ENCODE data around the gene ARID3A. TPM values are rescaled to one million over a fixed set of nuclear protein-coding genes. Genes with fewer than 3 reads are reported as not detected.

The ARID3A gene
- total RNA-seq, 1 experiment from 2014 or later, result 103 TPM

DNA sequence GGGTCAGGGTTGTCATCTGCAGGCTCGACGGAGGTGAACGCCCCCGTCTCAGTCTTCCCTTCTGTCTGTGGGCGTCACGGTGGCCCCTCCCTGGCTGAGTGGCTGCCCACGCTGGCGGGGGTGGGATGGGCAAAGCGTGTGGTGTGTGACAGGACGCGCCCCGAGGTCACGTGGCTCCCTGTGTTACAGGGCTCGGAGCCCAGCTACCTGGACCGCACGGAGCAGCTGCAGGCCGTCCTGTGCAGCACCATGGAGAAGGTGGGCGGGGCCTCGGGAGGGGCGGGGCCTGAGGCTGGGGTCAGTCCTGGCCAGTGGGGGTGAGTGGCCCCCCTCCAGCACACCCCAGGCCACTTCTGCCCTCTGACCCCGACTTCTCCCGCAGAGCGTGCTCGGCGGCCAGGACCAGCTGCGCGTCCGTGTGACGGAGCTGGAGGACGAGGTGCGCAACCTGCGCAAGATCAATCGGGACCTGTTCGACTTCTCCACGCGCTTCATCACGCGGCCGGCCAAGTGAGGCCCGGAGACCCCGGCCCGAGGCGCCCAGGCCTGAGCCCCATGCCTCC is 68.1 kb downstream of the ARID3A start:
- DNase-seq (ENCODE audit: low spot score), result no peak
- in situ Hi-C loops (cut with HindIII; ENCODE audit: low sequenced_read_pairs), result no loop called here

DNA sequence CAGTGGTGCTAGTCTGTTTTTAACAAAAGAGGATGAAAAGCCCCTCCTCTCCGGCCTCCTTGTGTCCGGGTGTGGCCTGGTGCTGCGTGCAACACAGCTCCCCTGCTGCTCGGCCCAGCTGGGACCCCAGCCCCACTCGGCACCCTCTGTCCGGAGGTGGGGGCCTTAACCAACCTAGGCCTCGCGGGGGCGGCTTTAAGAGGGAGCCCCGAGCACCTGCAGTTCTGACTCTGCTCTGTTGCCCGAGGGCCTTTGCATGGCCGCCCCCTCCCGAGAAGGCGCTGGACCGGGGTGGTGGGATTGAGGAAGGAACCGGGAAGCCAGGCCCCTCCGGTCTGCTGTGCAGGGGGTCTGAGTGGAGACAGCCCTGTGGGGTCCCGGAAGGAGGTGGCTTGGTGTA is 68.7 kb downstream of the ARID3A start:
- in situ Hi-C loops (cut with HindIII; ENCODE audit: low sequenced_read_pairs), result no loop called here
- no peak for DNase-seq (ENCODE audit: low spot score)

DNA sequence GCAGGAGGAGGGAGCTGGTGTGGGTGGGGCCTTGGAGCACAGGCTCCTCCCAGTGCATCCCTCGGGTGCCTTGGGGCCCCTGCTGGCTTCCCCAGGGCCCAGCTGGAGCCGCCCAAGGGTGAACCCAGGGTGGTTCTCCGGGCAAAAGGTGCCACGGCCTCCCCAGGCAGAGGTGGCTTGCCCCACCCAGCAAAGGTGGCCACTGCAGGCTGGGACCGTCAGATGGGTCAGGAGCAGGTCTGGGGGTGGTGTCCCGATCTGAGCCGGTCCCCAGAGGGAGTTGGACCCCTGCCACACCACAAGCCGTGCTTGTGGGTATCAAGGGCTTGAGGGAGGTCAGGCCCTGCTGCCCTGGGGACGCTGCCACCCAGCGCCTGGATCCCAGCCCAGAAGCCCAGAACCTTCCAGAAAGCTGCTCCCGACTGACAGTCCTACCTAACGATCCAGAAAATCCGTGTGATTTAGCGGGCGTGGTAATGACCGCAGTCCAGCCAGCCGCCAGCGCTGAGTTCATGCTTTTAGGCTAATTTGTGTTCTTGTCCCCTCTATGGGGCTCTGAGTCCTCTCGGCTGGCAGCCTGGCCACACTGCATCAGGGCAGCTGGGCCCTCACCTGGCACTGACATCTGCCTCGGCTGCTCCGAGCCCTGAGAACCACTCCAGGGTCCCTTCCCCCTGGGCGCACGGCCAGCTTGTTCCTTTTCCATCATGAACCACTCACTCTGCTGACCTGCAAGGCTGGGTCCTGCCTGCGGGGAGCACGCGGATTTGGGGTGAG is 69.4 kb downstream of the ARID3A start:
- no peak for DNase-seq (ENCODE audit: low spot score)
- in situ Hi-C loops (cut with HindIII; ENCODE audit: low sequenced_read_pairs), result no loop called here

GRCh38 chr19:996051-996838 is 70.4 kb downstream of the ARID3A start:
- DNase-seq (ENCODE audit: low spot score), result no peak
- in situ Hi-C loops (cut with HindIII; ENCODE audit: low sequenced_read_pairs), result no loop called here

DNA sequence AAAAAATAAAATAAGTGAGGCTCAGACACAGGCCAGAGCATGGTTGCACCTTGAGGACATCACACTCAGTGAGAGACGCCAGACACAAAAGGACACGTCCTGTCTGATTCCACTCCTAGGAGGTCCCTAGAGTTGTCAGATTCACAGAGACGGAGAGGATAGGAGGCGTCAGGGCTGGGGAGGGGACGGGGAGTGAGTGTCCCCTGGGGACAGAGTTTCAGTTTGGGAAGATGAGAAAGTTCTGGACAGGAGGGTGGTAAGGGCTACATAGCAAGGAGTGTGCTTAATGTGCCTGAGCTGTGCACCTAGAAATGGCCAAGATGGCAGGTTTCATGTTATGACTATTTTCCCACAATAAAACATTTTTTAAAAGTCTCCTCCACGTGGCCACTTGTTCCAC is 72.2 kb downstream of the ARID3A start:
- no peak for DNase-seq (ENCODE audit: low spot score)

DNA sequence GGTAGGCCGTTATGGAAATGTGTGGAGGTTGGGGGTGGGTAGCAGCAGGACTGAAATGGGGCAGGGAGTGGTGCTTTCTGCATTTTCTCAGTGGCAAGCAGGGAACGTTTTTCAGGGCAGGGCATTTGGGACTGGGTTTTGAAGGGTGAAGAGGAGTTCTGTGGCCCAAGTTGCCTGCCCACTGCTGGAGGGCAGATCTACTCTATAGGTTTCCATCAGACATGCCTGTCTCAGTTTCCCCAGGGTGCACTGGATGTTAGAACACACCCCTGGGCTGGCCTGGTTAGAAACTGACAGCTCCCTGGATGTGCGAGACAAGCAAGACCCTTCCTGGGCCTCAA is 73.5 kb downstream of the ARID3A start:
- DNase-seq (ENCODE audit: low spot score), result no peak
- in situ Hi-C loops (cut with HindIII; ENCODE audit: low sequenced_read_pairs), result no loop called here

More for the DNA sequence above, 72.2 kb downstream of the ARID3A start:
- in situ Hi-C loops (cut with HindIII; ENCODE audit: low sequenced_read_pairs), result no loop called here

DNA sequence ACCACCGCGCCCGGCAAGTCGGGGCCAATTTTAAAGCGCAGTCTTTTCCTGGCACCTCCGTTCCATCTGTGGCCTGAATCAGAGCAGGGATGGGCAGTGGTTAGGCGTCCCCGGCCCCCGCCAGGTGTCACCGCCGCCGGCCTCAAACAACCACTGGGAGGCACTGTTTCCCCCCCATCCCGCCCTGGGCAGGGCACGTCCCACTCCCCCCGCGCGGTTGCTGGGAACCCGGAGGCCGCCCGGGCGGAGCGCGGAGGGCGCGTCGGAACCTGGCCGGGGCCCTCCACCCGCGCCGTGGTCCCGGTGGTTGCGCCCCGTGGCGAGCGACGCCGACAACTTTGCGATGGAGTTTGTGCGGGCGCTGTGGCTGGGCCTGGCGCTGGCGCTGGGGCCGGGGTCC is 74.3 kb downstream of the ARID3A start, which contains the start of gene GRIN3B:
GRIN3B (plus strand) TSS at position 325 of the 400 bp plus-strand sequence; CDS start at position 344, 19 bp downstream.
- no peak for DNase-seq (ENCODE audit: low spot score)
- in situ Hi-C loops (cut with HindIII; ENCODE audit: low sequenced_read_pairs), result no loop called here

- no peak for DNase-seq (ENCODE audit: low spot score)
- in situ Hi-C loops (cut with HindIII; ENCODE audit: low sequenced_read_pairs), result no loop called here
Observed at GRCh38 chr19:1000591-1001537, 75.0 kb downstream of the ARID3A start.

DNA sequence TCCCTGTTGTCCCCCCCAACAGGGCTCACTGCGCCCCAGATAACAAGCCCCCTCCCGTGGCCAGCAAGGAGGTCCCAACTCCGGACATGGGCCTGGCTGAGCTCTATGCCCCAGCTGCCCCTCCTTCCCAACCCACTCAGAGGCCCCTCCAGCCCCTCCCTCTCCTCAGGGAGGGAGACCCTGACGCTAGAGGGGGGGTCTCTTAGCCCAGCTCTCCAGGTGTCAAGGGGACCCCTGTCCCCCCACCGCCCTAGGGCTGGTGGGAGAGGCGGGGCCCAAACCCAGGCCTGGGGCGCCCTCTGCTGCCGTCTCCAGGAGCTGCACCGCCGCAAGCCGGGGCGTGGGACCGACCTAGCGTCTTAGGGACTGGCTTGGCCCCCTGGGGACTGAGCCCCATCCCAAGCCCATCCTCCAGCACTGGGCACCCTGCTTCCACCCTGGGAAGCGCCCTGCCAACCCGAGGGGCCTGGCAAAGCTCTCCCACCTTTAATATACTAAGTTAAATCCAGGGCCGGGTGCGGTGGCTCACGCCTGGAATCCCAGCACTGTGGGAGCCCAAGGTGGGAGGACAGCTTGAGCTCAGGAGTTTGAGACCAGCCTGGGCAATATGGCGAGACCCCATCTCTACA is 75.8 kb downstream of the ARID3A start:
- in situ Hi-C loops (cut with HindIII; ENCODE audit: low sequenced_read_pairs), result no loop called here
- DNase-seq (ENCODE audit: low spot score), result no peak

GRCh38 chr19:1002600-1002999 is 76.8 kb downstream of the ARID3A start:
- no peak for DNase-seq (ENCODE audit: low spot score)
- in situ Hi-C loops (cut with HindIII; ENCODE audit: low sequenced_read_pairs), result no loop called here

GRCh38 chr19:1003283-1003682 is 77.4 kb downstream of the ARID3A start:
- no peak for DNase-seq (ENCODE audit: low spot score)
- in situ Hi-C loops (cut with HindIII; ENCODE audit: low sequenced_read_pairs), result no loop called here

DNA sequence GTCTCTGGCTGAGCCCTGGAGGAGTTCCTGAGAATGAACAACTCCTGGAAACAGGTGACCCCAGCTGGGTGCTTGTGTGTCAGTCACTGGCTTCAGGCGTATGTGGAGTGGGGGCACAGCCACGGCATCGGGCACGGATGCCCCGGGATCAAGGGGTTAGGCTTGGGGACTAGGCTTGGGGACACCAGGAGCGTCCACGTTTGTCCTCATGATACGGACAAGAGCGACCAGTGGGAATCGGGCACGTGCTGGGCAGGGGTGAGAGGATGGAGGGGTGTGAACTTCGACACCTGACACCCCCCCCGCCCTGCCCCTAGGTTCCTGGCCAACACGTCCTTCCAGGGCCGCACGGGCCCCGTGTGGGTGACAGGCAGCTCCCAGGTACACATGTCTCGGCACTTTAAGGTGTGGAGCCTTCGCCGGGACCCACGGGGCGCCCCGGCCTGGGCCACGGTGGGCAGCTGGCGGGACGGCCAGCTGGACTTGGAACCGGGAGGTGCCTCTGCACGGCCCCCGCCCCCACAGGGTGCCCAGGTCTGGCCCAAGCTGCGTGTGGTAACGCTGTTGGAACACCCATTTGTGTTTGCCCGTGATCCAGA is 78.5 kb downstream of the ARID3A start:
- DNase-seq (ENCODE audit: low spot score), result no peak
- in situ Hi-C loops (cut with HindIII; ENCODE audit: low sequenced_read_pairs), result no loop called here

DNA sequence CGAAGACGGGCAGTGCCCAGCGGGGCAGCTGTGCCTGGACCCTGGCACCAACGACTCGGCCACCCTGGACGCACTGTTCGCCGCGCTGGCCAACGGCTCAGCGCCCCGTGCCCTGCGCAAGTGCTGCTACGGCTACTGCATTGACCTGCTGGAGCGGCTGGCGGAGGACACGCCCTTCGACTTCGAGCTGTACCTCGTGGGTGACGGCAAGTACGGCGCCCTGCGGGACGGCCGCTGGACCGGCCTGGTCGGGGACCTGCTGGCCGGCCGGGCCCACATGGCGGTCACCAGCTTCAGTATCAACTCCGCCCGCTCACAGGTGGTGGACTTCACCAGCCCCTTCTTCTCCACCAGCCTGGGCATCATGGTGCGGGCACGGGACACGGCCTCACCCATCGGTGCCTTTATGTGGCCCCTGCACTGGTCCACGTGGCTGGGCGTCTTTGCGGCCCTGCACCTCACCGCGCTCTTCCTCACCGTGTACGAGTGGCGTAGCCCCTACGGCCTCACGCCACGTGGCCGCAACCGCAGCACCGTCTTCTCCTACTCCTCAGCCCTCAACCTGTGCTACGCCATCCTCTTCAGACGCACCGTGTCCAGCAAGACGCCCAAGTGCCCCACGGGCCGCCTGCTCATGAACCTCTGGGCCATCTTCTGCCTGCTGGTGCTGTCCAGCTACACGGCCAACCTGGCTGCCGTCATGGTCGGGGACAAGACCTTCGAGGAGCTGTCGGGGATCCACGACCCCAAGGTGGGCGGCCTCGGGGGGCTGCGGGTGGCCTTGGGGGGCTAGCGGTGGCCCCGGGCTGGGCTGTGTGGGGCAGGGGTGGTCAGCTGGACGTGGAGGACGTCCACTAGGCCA is 79.2 kb downstream of the ARID3A start:
- DNase-seq (ENCODE audit: low spot score), result no peak
- in situ Hi-C loops (cut with HindIII; ENCODE audit: low sequenced_read_pairs), result no loop called here

- in situ Hi-C loops (cut with HindIII; ENCODE audit: low sequenced_read_pairs), result no loop called here
- no peak for DNase-seq (ENCODE audit: low spot score)
Observed at GRCh38 chr19:1006711-1007398, 81.0 kb downstream of the ARID3A start.

GRCh38 chr19:1007399-1008251 is 81.8 kb downstream of the ARID3A start:
- no peak for DNase-seq (ENCODE audit: low spot score)
- in situ Hi-C loops (cut with HindIII; ENCODE audit: low sequenced_read_pairs), result no loop called here
